ENCODE measurements around the gene CRLF3.
"Not testable (repeated sequence)": the region's sequence is repeated elsewhere in the genome, so short reads cannot be mapped to it uniquely, and the experiment has no call there.

Gene CRLF3

GRCh38 chr17:30824356-30825145, at the start of gene CRLF3:
Gene CRLF3, minus strand, starts transcription at chr17:30824692. Its CDS starts 41 bp downstream, at chr17:30824651.
- DNase-seq (ENCODE audit: low read depth, low spot score): peak; percentile 98

GRCh38 chr17:30869005-30869404, 44.5 kb upstream of the CRLF3 start:
- DNase-seq (ENCODE audit: low read depth, low spot score): no peak

- no peak for DNase-seq (ENCODE audit: low read depth, low spot score)
These were observed 40.1 kb upstream of the CRLF3 start for GRCh38 chr17:30864636-30865035.

- peak; percentile 39 for DNase-seq (ENCODE audit: low read depth, low spot score)
These were observed 34.2 kb upstream of the CRLF3 start for GRCh38 chr17:30858556-30859250.

- no peak for DNase-seq (ENCODE audit: low read depth, low spot score)
These were observed 29.7 kb upstream of the CRLF3 start for GRCh38 chr17:30854146-30854545.

GRCh38 chr17:30848021-30848420, 23.5 kb upstream of the CRLF3 start:
- DNase-seq (ENCODE audit: low read depth, low spot score): no peak

- no peak for DNase-seq (ENCODE audit: low read depth, low spot score)
These were observed 16.3 kb upstream of the CRLF3 start for GRCh38 chr17:30840771-30841170.

- DNase-seq (ENCODE audit: low read depth, low spot score): no peak
These were observed 13.8 kb upstream of the CRLF3 start for GRCh38 chr17:30838202-30838807.

- DNase-seq (ENCODE audit: low read depth, low spot score): peak; percentile 1
These were observed 8.1 kb upstream of the CRLF3 start for GRCh38 chr17:30832438-30833124.

- DNase-seq (ENCODE audit: low read depth, low spot score): peak; percentile 96
These were observed 7.4 kb upstream of the CRLF3 start, which contains the start of gene ATAD5 for GRCh38 chr17:30831663-30832437. Gene ATAD5, plus strand, starts transcription at chr17:30831966. Its CDS starts 382 bp downstream, at chr17:30832348.

GRCh38 chr17:30831257-30831656, 6.8 kb upstream of the CRLF3 start:
- peak; percentile 29 for DNase-seq (ENCODE audit: low read depth, low spot score)

- DNase-seq (ENCODE audit: low read depth, low spot score): no peak
These were observed 4.5 kb upstream of the CRLF3 start for GRCh38 chr17:30829022-30829421.

GRCh38 chr17:30827082-30827481, 2.6 kb upstream of the CRLF3 start:
- no peak for DNase-seq (ENCODE audit: low read depth, low spot score)

- no peak for DNase-seq (ENCODE audit: low read depth, low spot score)
These were observed 513 bp downstream of the CRLF3 start for GRCh38 chr17:30824002-30824355.

GRCh38 chr17:30823421-30823820, 1.1 kb downstream of the CRLF3 start:
- no peak for DNase-seq (ENCODE audit: low read depth, low spot score)

GRCh38 chr17:30822919-30823318, 1.6 kb downstream of the CRLF3 start:
- DNase-seq (ENCODE audit: low read depth, low spot score): not testable (repeated sequence)

- no peak for DNase-seq (ENCODE audit: low read depth, low spot score)
These were observed 2.4 kb downstream of the CRLF3 start for GRCh38 chr17:30821871-30822723.

GRCh38 chr17:30819971-30820705, 4.4 kb downstream of the CRLF3 start:
- no peak for DNase-seq (ENCODE audit: low read depth, low spot score)

GRCh38 chr17:30816165-30816564, 8.3 kb downstream of the CRLF3 start:
- no peak for DNase-seq (ENCODE audit: low read depth, low spot score)

GRCh38 chr17:30814860-30815259, 9.6 kb downstream of the CRLF3 start:
- not testable (repeated sequence) for DNase-seq (ENCODE audit: low read depth, low spot score)

Data from astrocyte of the hippocampus (primary cell).